Stomach (tissue), 4 donors: ENCODE results near the gene CD28.

Source experiments
- CTCF ChIP-seq, 7 experiments: fragments of 450-650 bp in 4 of 7; fragments of 200-600 bp in 3 of 7; sonication (generic) in 3 of 7; IDR thresholded peaks; one replicate each; pipeline ENCODE4 v1.5.1; 2016 to 2019; ENCODE audit warnings: antibody characterized with exemption in 7 of 7, control low read depth in 2 of 7, mild to moderate bottlenecking in 1 of 7
- POLR2A ChIP-seq, 4 donors: fragments of 450-650 bp; IDR thresholded peaks; one replicate each; pipeline ENCODE4 v1.6.1; 2016; ENCODE audit warnings: antibody characterized with exemption in 4 of 4, control low read depth in 2 of 4, mild to moderate bottlenecking in 1 of 4, moderate library complexity in 1 of 4
- POLR2AphosphoS5 ChIP-seq, 3 donors: sonication (generic); formaldehyde crosslinking; IDR thresholded peaks; one replicate each; pipeline ENCODE4 v1.6.1; 2016; ENCODE audit warnings: antibody characterized with exemption in 3 of 3

GRCh38 chr2:203718087-203718486 lies 11.6 kb downstream of the CD28 start:
- no peak for TF ChIP-seq CTCF (IDR thresholded peaks at IDR 0.05)
- peak in 1 of 3 donors; percentile 37 for TF ChIP-seq POLR2AphosphoS5 (IDR thresholded peaks at IDR 0.05)
- TF ChIP-seq POLR2A (IDR thresholded peaks at IDR 0.05) = no peak
